Measurements from ENCODE around the gene DEPDC1.

DNA sequence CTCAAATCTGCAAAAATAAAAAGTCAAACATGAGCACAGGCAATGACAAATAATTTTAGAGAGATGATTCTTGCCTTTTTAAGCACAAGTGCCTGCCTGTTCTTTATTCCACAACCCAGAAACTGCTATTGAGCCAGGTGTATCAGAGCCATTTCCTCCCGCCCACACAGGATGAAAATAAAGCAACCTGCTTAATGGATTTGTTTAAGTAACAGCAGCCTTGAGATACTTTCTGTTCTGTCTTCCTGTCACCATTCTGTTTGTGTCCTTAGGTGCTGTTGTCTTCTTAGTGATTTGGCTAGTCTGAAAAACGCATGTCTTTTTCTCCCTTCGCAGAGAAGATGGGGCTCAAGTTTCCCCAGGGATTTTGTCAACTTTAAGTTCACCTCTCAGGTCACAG, 58.6 kb downstream of the DEPDC1 start:
- no peak for TF ChIP-seq ZNF473 (tag by site-specific recombination; IDR thresholded peaks at IDR 0.05)
- no peak for TF ChIP-seq TRIM28 (IDR thresholded peaks at IDR 0.05; ENCODE audit: borderline replicate concordance, low read length)
- TF ChIP-seq ZNF521 (tag by site-specific recombination; IDR thresholded peaks at IDR 0.05), result no peak

Measured in HEK293 (cell line).